A549 (cell line): ENCODE measurements around the gene TMEM272.

Experiments
- CTCF ChIP-seq: fragments of >200 bp; sonication (Bioruptor Twin); formaldehyde crosslinking; IDR thresholded peaks from 3 replicates; pipeline ENCODE4 v1.5.1; 2016
- HMGXB4 ChIP-seq: fragments of 250-450 bp; sonication (Bioruptor Pico); IDR thresholded peaks from 2 replicates; pipeline ENCODE4 v1.5.0; 2021; ENCODE audit warnings: mild to moderate bottlenecking, moderate library complexity, borderline replicate concordance
- POLR2A ChIP-seq: IDR thresholded peaks from 2 replicates; pipeline ENCODE4 v1.6.1; 2012; ENCODE audit warnings: mild to moderate bottlenecking, low read length
- RARB ChIP-seq: fragments of 250-450 bp; sonication (Bioruptor Pico); IDR thresholded peaks from 2 replicates; pipeline ENCODE4 v1.8.0; 2021; ENCODE audit warnings: mild to moderate bottlenecking, moderate library complexity
- RFX5 ChIP-seq: fragments of 450-650 bp; IDR thresholded peaks from 2 replicates; pipeline ENCODE4 v1.7.1; 2014; ENCODE audit warnings: antibody characterized with exemption, mild to moderate bottlenecking, moderate library complexity
- SMC3 ChIP-seq: fragments of >200 bp; sonication (Bioruptor Twin); formaldehyde crosslinking; IDR thresholded peaks from 3 replicates; pipeline ENCODE4 v1.6.1; 2018; ENCODE audit warnings: inconsistent platforms

- TF ChIP-seq CTCF (no peak), POLR2A (no peak), SMC3 (no peak), HMGXB4 (no peak), RFX5 (no peak), RARB (no peak)
These were observed 29.1 kb downstream of the TMEM272 start for GRCh38 chr13:51815848-51816247.
